Stimulated activated CD8-positive, alpha-beta memory T cell treated with anti-CD3 and anti-CD28 coated beads, Interleukin-7, amount 100 ng/mL, for 1 hour (primary cell): Measurements from ENCODE around the gene SLC7A4.
A peak's percentile ranks its signal among the peaks of the same experiment; 100 is the strongest.
"Not testable (repeated sequence)": the region's sequence is repeated elsewhere in the genome, so short reads cannot be mapped to it uniquely, and the experiment has no call there.

Source experiments
- DNase-seq, 2 donors: peaks; one replicate each; pipeline ENCODE4 v3.0.0-alpha.2; 2020; ENCODE audit warnings: low read depth in 2 of 2

Gene SLC7A4

DNA sequence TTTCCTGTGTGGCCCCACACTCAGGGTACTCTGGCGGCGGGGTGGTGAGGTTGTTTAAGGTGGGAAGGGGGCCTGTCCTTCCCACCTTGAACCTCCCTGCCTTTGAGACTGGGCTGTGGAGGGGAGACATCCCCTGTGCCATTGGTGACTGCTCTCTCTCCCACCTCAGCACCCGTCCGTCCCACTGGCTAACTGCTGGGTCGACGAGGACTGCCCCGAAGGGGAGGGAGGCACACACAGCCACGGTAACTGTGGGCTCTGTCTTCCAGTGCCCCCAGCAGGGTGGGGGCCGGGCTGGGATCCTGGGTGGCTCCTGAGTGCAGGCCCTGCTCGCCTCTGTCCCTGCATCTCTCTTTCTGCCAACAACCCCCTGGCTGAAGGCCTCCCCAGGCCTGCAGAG is 9.9 kb downstream of the SLC7A4 start:
- no peak for DNase-seq

DNA sequence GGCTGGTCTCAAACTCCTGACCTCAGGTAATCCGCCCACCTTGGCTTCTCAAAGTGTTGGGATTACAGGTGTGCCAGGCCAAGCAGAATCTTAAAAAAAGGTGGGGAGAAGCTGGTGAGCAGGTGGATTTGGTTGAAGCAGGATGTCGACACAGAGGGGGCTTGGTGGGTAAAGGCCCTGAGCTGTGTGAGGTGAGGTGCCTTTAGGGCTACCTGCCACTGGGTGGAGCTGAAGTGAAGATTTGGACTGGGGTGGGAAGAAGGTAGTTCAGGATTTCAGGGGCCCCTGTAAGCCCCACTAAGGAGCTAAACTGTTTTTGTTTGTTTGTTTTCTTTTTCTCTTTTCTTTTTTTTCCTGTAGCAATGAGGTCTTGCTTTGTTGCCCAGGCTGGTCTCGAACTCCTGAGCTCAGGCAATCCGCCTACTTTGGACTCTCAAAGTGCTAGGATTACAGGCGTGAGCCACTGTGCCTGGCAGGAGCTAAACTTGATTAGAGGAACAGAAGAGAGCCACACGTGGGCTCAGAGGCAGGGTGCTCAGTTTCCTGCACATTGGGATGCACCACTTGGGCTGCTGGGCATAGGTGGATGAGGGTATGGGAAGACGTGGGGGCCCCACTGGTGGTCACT is 11.4 kb downstream of the SLC7A4 start:
- DNase-seq, result no peak

DNA sequence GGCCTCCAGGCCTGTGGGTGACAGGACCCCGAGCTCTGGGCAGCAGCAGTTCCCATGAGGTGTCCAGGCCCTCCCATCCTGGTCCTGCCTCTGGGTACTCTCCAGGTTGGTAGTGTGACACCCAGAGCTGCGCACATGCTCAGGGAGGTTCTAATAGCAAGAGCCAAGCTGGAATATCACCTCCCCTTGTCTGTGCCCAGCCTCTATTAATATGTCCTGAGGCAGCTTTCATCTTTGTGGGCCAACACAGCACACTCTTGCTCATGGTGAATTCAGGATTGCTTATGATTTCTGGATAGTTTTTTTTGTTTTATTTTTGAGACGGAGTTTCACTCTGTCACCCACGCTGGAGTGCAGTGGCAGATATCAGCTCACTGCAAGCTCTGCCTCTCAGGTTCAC is 14.0 kb downstream of the SLC7A4 start:
- no peak for DNase-seq

GRCh38 chr22:21016644-21017420 is 15.5 kb downstream of the SLC7A4 start:
- DNase-seq, result no peak

DNA sequence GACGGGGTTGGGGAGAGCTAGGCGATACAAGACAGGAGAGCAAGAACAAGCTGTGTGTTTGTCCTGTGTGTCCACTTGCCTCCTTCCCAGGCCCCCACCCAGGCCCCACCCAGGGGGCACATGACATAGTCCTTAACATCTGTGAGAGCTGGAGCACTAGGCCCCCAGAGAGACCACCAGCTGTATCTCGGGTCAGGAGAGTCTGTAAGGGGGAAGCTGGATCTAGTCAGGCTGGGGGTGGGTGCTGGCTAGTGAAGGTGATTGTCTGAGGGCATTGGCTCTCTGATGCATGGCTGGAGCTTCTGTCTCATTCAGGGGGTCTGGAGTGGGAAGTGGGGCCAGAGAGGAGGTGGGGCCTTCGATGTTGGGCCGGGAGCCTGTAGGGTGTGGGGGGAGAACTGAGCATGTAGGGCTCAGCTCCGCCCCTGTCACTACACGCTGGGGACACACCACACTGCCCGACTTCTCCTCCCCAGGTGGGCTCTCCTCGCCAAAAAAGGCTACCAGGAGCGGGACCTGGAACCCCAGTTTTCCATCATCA is 16.8 kb downstream of the SLC7A4 start:
- DNase-seq, result no peak

DNA sequence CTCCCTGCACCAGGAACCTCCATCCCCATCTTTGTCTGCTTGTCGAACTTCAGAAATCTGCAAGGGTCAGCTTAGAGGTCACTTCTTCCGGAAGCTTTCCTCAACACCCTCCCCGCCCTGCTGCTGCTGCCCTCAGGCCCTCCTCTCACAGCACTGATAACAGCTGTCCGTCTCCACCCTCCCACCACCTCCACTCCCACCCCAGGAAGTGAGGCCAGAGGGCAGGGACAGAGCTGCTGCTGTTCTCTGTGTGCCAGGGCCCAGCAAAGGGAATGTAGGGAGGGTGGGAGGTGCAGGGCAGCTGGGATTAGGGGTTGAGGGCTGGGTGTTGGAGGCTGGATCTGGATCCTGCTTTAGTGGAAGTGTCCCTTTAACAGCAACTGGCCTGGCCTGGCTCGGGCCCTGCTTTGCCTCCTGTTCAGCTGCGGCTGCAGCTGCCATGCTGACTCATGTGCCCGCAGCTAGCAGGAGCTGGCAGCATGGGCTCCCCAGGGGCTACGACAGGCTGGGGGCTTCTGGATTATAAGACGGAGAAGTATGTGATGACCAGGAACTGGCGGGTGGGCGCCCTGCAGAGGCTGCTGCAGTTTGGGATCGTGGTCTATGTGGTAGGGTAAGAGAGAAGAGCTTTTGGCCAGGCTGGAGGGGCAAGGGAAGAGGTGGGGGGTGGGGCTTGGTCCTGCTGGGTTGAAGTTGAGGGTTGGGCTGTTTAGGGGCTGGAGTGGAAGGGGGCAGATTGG is 17.5 kb downstream of the SLC7A4 start, which contains the start of gene P2RX6:
Gene P2RX6, plus strand, starts transcription at position 440 of the 740 bp plus-strand sequence. Its CDS starts 10 bp downstream, at position 450.
- DNase-seq, result no peak

- DNase-seq, result peak; percentile 54 to 72
These were observed 18.1 kb downstream of the SLC7A4 start for GRCh38 chr22:21014202-21014725.

DNA sequence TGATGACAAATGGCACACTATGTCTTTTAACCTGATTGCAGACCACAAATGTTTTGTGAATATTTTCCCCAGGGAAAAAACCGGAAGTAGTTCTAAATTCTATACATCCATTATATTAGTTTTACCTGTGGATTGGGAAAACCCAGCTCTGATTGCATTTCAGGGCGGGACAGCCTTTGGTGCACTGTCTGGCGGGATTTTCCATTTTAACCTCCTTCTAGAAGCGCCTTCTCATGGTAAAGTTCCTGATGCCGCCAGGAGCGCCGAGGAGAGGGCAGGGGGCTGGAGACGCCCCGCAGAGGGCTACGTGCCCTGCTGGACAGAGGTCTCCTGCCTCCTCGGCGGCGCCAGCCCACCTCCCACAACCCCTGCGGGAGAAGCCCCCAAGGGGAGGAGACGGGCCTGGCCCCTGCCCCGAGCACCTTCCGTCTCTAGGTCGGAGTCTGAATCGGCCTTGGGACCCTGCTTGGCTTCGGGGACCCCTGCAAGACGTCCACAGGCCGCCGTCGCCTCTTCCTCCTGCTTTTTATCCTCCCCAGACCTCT is 18.6 kb downstream of the SLC7A4 start:
- no peak for DNase-seq

GRCh38 chr22:21012446-21013407 is 19.6 kb downstream of the SLC7A4 start:
- DNase-seq, result no peak

GRCh38 chr22:21010426-21011113 is 21.8 kb downstream of the SLC7A4 start:
- no peak for DNase-seq

- no peak for DNase-seq
These were observed 22.5 kb downstream of the SLC7A4 start for GRCh38 chr22:21009638-21010425.

DNA sequence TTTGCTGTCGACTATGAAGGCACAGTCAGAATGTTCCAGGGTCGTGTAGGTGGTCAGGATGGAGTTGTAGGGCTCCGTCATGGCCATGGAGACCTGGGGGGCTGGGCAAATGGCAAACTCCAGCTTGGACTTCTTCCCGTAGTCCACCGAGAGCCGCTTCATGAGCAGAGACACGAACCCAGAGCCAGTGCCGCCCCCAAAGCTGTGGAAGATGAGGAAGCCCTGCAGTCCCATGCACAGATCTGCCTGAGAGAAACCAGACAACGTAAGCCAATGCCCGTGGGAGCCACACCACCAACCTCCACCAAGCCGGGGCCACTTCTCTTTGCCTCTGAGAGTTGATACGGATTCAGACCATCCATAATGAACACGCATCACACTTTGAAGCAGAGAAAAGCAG is 23.2 kb downstream of the SLC7A4 start:
- not testable (repeated sequence) for DNase-seq

- no peak for DNase-seq
These were observed 28.6 kb downstream of the SLC7A4 start for GRCh38 chr22:21003782-21004181.

- DNase-seq, result peak; percentile 90 to 91
These were observed 30.6 kb downstream of the SLC7A4 start, which contains the start of gene THAP7 for GRCh38 chr22:21001601-21002325. Gene THAP7, minus strand, starts transcription at chr22:21002118. Its CDS starts 207 bp downstream, at chr22:21001911.

DNA sequence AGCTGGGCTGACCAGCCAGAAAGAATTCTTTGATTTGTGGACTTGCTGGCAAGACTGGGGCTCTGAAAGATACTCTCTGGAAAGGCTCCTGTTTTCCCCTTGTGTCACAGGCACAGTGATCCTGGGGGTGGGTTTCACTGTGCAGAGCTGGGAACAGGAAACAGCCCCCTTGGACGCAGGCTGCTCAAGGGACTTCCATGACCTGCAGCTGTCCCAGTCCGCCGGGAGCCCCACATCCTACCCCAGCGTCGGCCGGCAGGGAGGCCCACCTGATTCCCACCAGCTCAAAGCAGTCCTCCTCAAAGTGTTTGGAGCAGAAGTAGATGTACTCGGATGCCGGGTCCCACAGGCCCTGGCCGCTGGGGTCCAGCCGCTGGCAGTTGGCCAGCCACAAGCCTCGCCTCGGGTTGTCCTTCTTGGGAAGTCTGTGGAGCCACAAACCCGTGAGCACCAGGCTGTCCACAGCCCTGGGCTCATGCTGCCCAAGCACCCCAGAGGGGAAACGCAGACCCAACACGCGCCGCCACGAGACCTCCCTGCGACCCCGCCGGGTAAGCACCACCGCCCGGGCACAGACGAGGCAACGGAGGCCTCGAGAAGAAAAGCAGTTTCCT is 31.3 kb downstream of the SLC7A4 start:
- no peak for DNase-seq

GRCh38 chr22:21000207-21000986 is 32.0 kb downstream of the SLC7A4 start:
- DNase-seq, result no peak
